ENCODE results near the gene MRPL39. TPM values are rescaled to one million over a fixed set of nuclear protein-coding genes. Genes with fewer than 3 reads are reported as not detected.
A peak's percentile ranks its signal among the peaks of the same experiment; 100 is the strongest.

Gene MRPL39
- total RNA-seq, 2 donors from 2014 or later = 44.0 to 50.2 TPM

GRCh38 chr21:25571726-25572121, 35.6 kb downstream of the MRPL39 start:
- no peak for DNase-seq
- no peaks in the 10 kb centered on the region for H3K4me1 ChIP-seq
- H3K36me3 ChIP-seq = no peaks in the 10 kb centered on the region
- no peaks in the 10 kb centered on the region for H3K27me3 ChIP-seq
- intact Hi-C loops (cut with DNase I) = no loop called here
- no peak overlapping the region for H3K4me3 ChIP-seq
- no peak for TF ChIP-seq CTCF (IDR thresholded peaks at IDR 0.05)
- H3K9me3 ChIP-seq = no peaks in the 10 kb centered on the region
- H3K9ac ChIP-seq (ENCODE audit: low read depth in 2 of 2, low read length in 2 of 2) = no peak overlapping the region
- H3K27ac ChIP-seq = no peak overlapping the region

DNA sequence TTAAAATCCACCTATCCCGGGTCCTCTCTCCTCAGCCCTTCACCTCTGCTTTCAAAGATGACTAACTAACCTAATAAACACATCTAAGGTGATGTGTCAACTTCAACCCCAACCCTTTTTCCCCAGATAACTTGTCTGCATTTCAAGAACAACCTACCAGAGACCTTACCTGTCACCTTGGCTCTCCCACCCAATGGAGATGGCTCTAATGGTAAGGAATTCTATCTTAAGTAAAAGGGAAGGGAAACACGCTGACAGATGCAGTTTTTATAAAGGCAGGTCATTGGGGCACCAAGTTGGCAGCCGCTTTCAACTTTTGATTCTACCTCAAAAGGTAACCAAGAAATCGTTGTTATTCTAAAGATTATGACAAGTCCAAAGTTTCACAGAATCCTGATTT, 37.6 kb downstream of the MRPL39 start:
- intact Hi-C loops (cut with DNase I) = no loop called here
- Histone ChIP-seq H3K4me3 (no peak overlapping the region), H3K9me3 (no peaks in the 10 kb centered on the region), H3K36me3 (no peaks in the 10 kb centered on the region), H3K27me3 (no peaks in the 10 kb centered on the region), H3K4me1 (no peaks in the 10 kb centered on the region), H3K27ac (no peak overlapping the region), H3K9ac (ENCODE audit: low read depth in 2 of 2, low read length in 2 of 2) (no peak overlapping the region)
- no peak for TF ChIP-seq CTCF (IDR thresholded peaks at IDR 0.05)
- DNase-seq = no peak

DNA sequence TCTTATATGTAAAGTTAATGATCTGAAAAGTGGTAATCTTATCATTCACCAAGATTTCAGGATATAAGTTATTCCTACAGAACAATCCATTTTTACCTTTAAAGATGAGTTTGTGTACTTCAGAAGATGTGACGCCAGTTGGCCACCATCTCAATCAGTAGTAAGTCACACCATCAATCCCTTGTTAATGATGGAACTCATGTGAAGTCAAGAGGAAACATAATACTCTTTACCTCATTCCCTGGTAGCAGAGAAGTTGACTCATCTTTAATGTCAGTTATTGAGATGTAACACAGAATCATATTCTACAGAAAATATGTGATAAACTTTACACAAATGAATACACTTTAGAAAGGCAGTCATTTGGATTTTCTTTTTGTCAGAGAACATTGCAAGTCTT, 38.2 kb downstream of the MRPL39 start:
- Histone ChIP-seq H3K4me3 (no peak overlapping the region), H3K27me3 (no peaks in the 10 kb centered on the region), H3K4me1 (no peaks in the 10 kb centered on the region), H3K9ac (ENCODE audit: low read depth in 2 of 2, low read length in 2 of 2) (no peak overlapping the region), H3K36me3 (no peaks in the 10 kb centered on the region), H3K9me3 (no peaks in the 10 kb centered on the region), H3K27ac (no peak overlapping the region)
- intact Hi-C loops (cut with DNase I) = no loop called here
- no peak for TF ChIP-seq CTCF (IDR thresholded peaks at IDR 0.05)
- no peak for DNase-seq

GRCh38 chr21:25568246-25568645, 39.0 kb downstream of the MRPL39 start:
- no peaks in the 10 kb centered on the region for H3K9me3 ChIP-seq
- no peak for TF ChIP-seq CTCF (IDR thresholded peaks at IDR 0.05)
- DNase-seq = peak; percentile 22
- H3K4me3 ChIP-seq = no peak overlapping the region
- peaks cover under 1% of the 10 kb centered on the region for H3K4me1 ChIP-seq
- H3K27ac ChIP-seq = peak overlapping the region; percentile 30
- no peaks in the 10 kb centered on the region for H3K27me3 ChIP-seq
- H3K36me3 ChIP-seq = no peaks in the 10 kb centered on the region
- intact Hi-C loops (cut with DNase I) = no loop called here
- no peak overlapping the region for H3K9ac ChIP-seq (ENCODE audit: low read depth in 2 of 2, low read length in 2 of 2)

DNA sequence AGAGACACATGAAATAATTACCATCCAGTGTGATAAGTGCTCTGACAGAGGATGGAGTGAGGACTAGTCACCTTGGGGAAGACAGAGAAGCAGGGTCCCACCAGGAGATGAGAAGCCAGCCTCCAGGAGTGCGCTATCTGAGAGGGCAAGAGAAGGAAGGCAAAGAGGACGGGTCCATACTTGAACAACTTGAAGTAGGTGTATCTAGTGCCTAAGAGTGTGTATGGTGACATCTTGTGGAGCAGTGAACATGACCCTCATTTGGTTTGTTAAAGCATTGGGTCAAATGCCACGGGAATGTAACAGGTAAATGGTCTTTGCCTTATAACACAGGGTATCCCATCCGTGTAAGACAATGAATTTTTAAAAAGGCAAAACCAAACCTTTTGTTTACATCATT, 39.8 kb downstream of the MRPL39 start:
- no peak overlapping the region for H3K27ac ChIP-seq
- DNase-seq = no peak
- no peak overlapping the region for H3K4me3 ChIP-seq
- H3K9me3 ChIP-seq = no peaks in the 10 kb centered on the region
- peaks cover 4% of the 10 kb centered on the region for H3K4me1 ChIP-seq
- no peaks in the 10 kb centered on the region for H3K36me3 ChIP-seq
- no peaks in the 10 kb centered on the region for H3K27me3 ChIP-seq
- no peak for TF ChIP-seq CTCF (IDR thresholded peaks at IDR 0.05)
- no peak overlapping the region for H3K9ac ChIP-seq (ENCODE audit: low read depth in 2 of 2, low read length in 2 of 2)
- intact Hi-C loops (cut with DNase I) = no loop called here

DNA sequence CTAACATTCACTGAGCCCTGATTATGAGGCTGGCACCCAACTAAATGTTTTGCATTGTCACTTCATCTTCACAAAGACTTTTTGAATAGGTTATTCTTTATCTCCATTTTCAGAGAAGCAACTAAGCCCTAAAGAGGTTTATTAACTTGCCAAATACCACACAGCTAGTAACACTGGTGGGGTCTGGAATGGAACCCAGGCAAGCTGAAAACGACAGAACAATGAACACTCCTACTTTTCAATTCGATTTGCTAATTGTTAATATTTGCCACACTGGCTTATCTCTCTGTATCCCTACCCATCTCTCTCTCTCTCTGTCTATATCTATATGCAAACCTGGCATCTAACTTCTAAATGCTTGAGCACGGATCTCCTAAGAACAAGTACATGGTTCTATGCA, 40.6 kb downstream of the MRPL39 start:
- Histone ChIP-seq H3K9ac (ENCODE audit: low read depth in 2 of 2, low read length in 2 of 2) (no peak overlapping the region), H3K27ac (no peak overlapping the region), H3K36me3 (no peaks in the 10 kb centered on the region), H3K4me1 (peaks cover 4% of the 10 kb centered on the region), H3K4me3 (no peak overlapping the region), H3K27me3 (no peaks in the 10 kb centered on the region), H3K9me3 (no peaks in the 10 kb centered on the region)
- intact Hi-C loops (cut with DNase I) = no loop called here
- DNase-seq = no peak
- TF ChIP-seq CTCF (IDR thresholded peaks at IDR 0.05) = no peak
